Common myeloid progenitor, CD34-positive (primary cell): ENCODE data around the gene SNRPD3.
A peak's percentile ranks its signal among the peaks of the same experiment; 100 is the strongest.
"Not testable (repeated sequence)": the region's sequence is repeated elsewhere in the genome, so short reads cannot be mapped to it uniquely, and the experiment has no call there.

ENCODE experiments used
- CTCF ChIA-PET: fragments of 350-600 bp; sonication (Branson Sonifier 250); formaldehyde crosslinking; loops from one replicate; lab custom pipeline; 2021; ENCODE audit warnings: antibody characterized with exemption; lab: Charles Lee
- POLR2A ChIA-PET: fragments of 350-600 bp; sonication (Branson Sonifier 250); formaldehyde crosslinking; loops from one replicate; lab custom pipeline; 2021; ENCODE audit warnings: antibody characterized with exemption; lab: Charles Lee
- DNase-seq, 3 donors: peaks; one replicate each; pipeline versions ENCODE4 v3.0.0 to v3.0.0-alpha.2; 2013
- H3K27ac ChIP-seq, 2 experiments: 1 replicate in 1 of 2; 2 replicates in 1 of 2; pipeline ENCODE4 v1.7.0; 2013; ENCODE audit warnings: inconsistent platforms in 2 of 2, low read length in 2 of 2, mild to moderate bottlenecking in 2 of 2, low read depth in 1 of 2, moderate library complexity in 1 of 2; ENCODE audit not compliant: severe bottlenecking in 2 of 2, insufficient read depth in 1 of 2, poor library complexity in 1 of 2
- H3K27me3 ChIP-seq, 5 experiments: replicated peaks in 2 of 5; 1 replicate in 3 of 5; 2 replicates in 2 of 5; pipeline versions ENCODE4 v1.6.1 to v1.7.0; 2013; ENCODE audit warnings: low read length in 4 of 5, mild to moderate bottlenecking in 2 of 5, moderate library complexity in 2 of 5, inconsistent platforms in 1 of 5; ENCODE audit not compliant: insufficient read depth in 5 of 5, control insufficient read depth in 4 of 5
- H3K36me3 ChIP-seq, 4 experiments: 1 replicate in 2 of 4; 2 replicates in 2 of 4; pipeline versions ENCODE4 v1.6.1 to v1.7.0; 2013; ENCODE audit warnings: low read length in 3 of 4, control low read depth in 1 of 4, mild to moderate bottlenecking in 1 of 4; ENCODE audit not compliant: control insufficient read depth in 4 of 4, insufficient read depth in 4 of 4
- H3K4me1 ChIP-seq, 4 experiments: 1 replicate in 3 of 4; 2 replicates in 1 of 4; pipeline versions ENCODE4 v1.6.1 to v1.7.1; 2013; ENCODE audit warnings: low read length in 3 of 4, mild to moderate bottlenecking in 3 of 4, control low read depth in 1 of 4, inconsistent platforms in 1 of 4, moderate library complexity in 1 of 4; ENCODE audit not compliant: control insufficient read depth in 4 of 4, insufficient read depth in 4 of 4; ENCODE audit errors: control extremely low read depth in 1 of 4
- H3K4me3 ChIP-seq, 7 experiments: 1 replicate in 4 of 7; 2 replicates in 3 of 7; pipeline versions ENCODE4 v1.5.1 to v1.7.0; 2013; ENCODE audit warnings: mild to moderate bottlenecking in 7 of 7, low read length in 6 of 7, moderate library complexity in 6 of 7, inconsistent platforms in 2 of 7, low read depth in 2 of 7, control low read depth in 1 of 7; ENCODE audit not compliant: insufficient read depth in 4 of 7, control insufficient read depth in 1 of 7; ENCODE audit errors: extremely low read depth in 1 of 7
- H3K9me3 ChIP-seq, 5 experiments: 1 replicate in 4 of 5; 2 replicates in 1 of 5; pipeline versions ENCODE4 v1.6.1 to v1.7.1; 2013; ENCODE audit warnings: low read length in 4 of 5, mild to moderate bottlenecking in 2 of 5, inconsistent platforms in 1 of 5, low read depth in 1 of 5, moderate library complexity in 1 of 5; ENCODE audit not compliant: control insufficient read depth in 4 of 5, insufficient read depth in 2 of 5; ENCODE audit errors: control extremely low read depth in 1 of 5
- WGBS: methylation state at CpG from one replicate; pipeline ENCODE4 v1.1.5; 2013; ENCODE audit not compliant: insufficient coverage; 5-methylcytosine and 5-hydroxymethylcytosine counted together

Gene SNRPD3

GRCh38 chr22:24601217-24602104 lies 45.7 kb downstream of the SNRPD3 start:
- 78% methylated on average over 6 of the region's 12 CpGs for WGBS
- Histone ChIP-seq H3K4me1 (peaks cover 0 to 43% (median 20%) of the 10 kb centered on the region in 4 experiments), H3K4me3 (peak overlapping the region in 1 of 7 experiments; percentile 35), H3K36me3 (no peaks in the 10 kb centered on the region), H3K9me3 (no peaks in the 10 kb centered on the region), H3K27ac (no peak overlapping the region), H3K27me3 (no peaks in the 10 kb centered on the region)
- DNase-seq: peak in 2 of 3 donors; percentile 49 to 54
- POLR2A ChIA-PET: no interaction called here
- CTCF ChIA-PET: no interaction called here

- CTCF ChIA-PET, H3K9me3 ChIP-seq, H3K36me3 ChIP-seq, DNase-seq, POLR2A ChIA-PET, H3K27ac ChIP-seq, H3K4me3 ChIP-seq, H3K27me3 ChIP-seq: not testable (repeated sequence)
- 100% methylated on average over 7 of the region's 11 CpGs for WGBS
- H3K4me1 ChIP-seq: peaks cover 0 to 44% (median 22%) of the 10 kb centered on the region in 4 experiments
These were observed 46.4 kb downstream of the SNRPD3 start for GRCh38 chr22:24602105-24602749.

- Histone ChIP-seq H3K4me1 (peaks cover 0 to 52% (median 30%) of the 10 kb centered on the region in 4 experiments), H3K4me3 (peak within 1 kb of the TSS in 2 of 7 experiments; percentile 35 to 37)
- H3K36me3 ChIP-seq, POLR2A ChIA-PET, H3K27ac ChIP-seq, CTCF ChIA-PET, H3K27me3 ChIP-seq, H3K9me3 ChIP-seq: not testable (repeated sequence)
- DNase-seq: peak in 1 of 3 donors; percentile 24
- WGBS: 74% methylated on average over 14 of the region's 22 CpGs
These were observed 47.3 kb downstream of the SNRPD3 start, which contains the start of gene GGT1 for GRCh38 chr22:24602847-24603769. Gene GGT1, plus strand, starts transcription at chr22:24603193. Its CDS starts 7,889 bp downstream, at chr22:24611082.

GRCh38 chr22:24603770-24604629 lies 48.2 kb downstream of the SNRPD3 start:
- H3K9me3 ChIP-seq, CTCF ChIA-PET, H3K27ac ChIP-seq, H3K36me3 ChIP-seq, POLR2A ChIA-PET, H3K27me3 ChIP-seq: not testable (repeated sequence)
- DNase-seq: peak; percentile 38 to 90 (median 78)
- WGBS: 2% methylated on average over 6 of the region's 18 CpGs
- peaks cover 0 to 52% (median 31%) of the 10 kb centered on the region in 4 experiments for H3K4me1 ChIP-seq
- peak overlapping the region in 2 of 7 experiments; percentile 35 to 37 for H3K4me3 ChIP-seq

- CTCF ChIA-PET, DNase-seq, H3K4me3 ChIP-seq, H3K9me3 ChIP-seq, POLR2A ChIA-PET, H3K27me3 ChIP-seq, H3K27ac ChIP-seq, H3K36me3 ChIP-seq: not testable (repeated sequence)
- H3K4me1 ChIP-seq: peaks cover 0 to 34% (median 24%) of the 10 kb centered on the region in 4 experiments
- 80% methylated on average over 1 of the region's 2 CpGs for WGBS
These were observed 50.5 kb downstream of the SNRPD3 start for GRCh38 chr22:24606340-24606739.

- H3K36me3 ChIP-seq, H3K9me3 ChIP-seq, POLR2A ChIA-PET, H3K27me3 ChIP-seq: not testable (repeated sequence)
- H3K27ac ChIP-seq: peak overlapping the region in 1 of 2 experiments; percentile 25
- CTCF ChIA-PET: interaction anchor here (1.0 kb wide), 1 partner anchor 14 kb away, joined by 3 read pairs; the partner anchor contains the start of gene LRRC75B
- peaks cover 0 to 24% (median 19%) of the 10 kb centered on the region in 4 experiments for H3K4me1 ChIP-seq
- 21% methylated on average over 15 of the region's 18 CpGs for WGBS
- H3K4me3 ChIP-seq: peak overlapping the region in 3 of 7 experiments; percentile 11 to 43 (median 12)
- peak; percentile 48 to 86 (median 80) for DNase-seq
These were observed 51.7 kb downstream of the SNRPD3 start for GRCh38 chr22:24607429-24607983.
